H9 (cell line): ENCODE results near the gene TGOLN2. TPM values are rescaled to one million over a fixed set of nuclear protein-coding genes. Genes with fewer than 3 reads are reported as not detected.

Experiments
- DNase-seq: peaks from one replicate; pipeline ENCODE4 v3.0.0-alpha.2; 2017
- H2AFZ ChIP-seq: one replicate; pipeline ENCODE4 v1.6.1; 2013; ENCODE audit warnings: mild to moderate bottlenecking, low read length, control low read depth, moderate library complexity
- H2AK5ac ChIP-seq: 2 replicates; pipeline ENCODE4 v1.6.1; 2013; ENCODE audit warnings: low read length, control low read depth, mixed read lengths; ENCODE audit not compliant: insufficient read length
- H2BK120ac ChIP-seq: one replicate; pipeline ENCODE4 v1.6.1; 2013; ENCODE audit warnings: low read depth, mild to moderate bottlenecking, low read length, control low read depth, inconsistent platforms; ENCODE audit not compliant: poor library complexity, severe bottlenecking
- H2BK12ac ChIP-seq: 2 replicates; pipeline ENCODE4 v1.6.1; 2013; ENCODE audit warnings: low read length, control low read depth, mixed read lengths, low read depth; ENCODE audit not compliant: insufficient read length
- H2BK15ac ChIP-seq: 2 replicates; pipeline ENCODE4 v1.6.1; 2013; ENCODE audit warnings: low read depth, low read length, control low read depth
- H2BK20ac ChIP-seq: one replicate; pipeline ENCODE4 v1.6.1; 2013; ENCODE audit warnings: low read depth, mild to moderate bottlenecking, low read length, control low read depth, inconsistent platforms; ENCODE audit not compliant: poor library complexity, severe bottlenecking
- H2BK5ac ChIP-seq: 2 replicates; pipeline ENCODE4 v1.6.1; 2013; ENCODE audit warnings: low read length, control low read depth, mixed read lengths; ENCODE audit not compliant: insufficient read length
- H3K14ac ChIP-seq: 2 replicates; pipeline ENCODE4 v1.6.1; 2013; ENCODE audit warnings: low read length, control low read depth; ENCODE audit not compliant: insufficient read depth
- H3K18ac ChIP-seq: 2 replicates; pipeline ENCODE4 v1.6.1; 2013; ENCODE audit warnings: low read depth, mild to moderate bottlenecking, mixed read lengths, low read length, control low read depth; ENCODE audit not compliant: insufficient read length
- H3K23ac ChIP-seq: 2 replicates; pipeline ENCODE4 v1.6.1; 2013; ENCODE audit warnings: low read length, control low read depth, mixed read lengths, low read depth; ENCODE audit not compliant: insufficient read length
- H3K23me2 ChIP-seq: 2 replicates; pipeline ENCODE4 v1.6.1; 2013; ENCODE audit warnings: low read depth, mild to moderate bottlenecking, mixed read lengths, low read length, control low read depth; ENCODE audit not compliant: insufficient read length, poor library complexity, severe bottlenecking
- H3K27ac ChIP-seq: 2 replicates; pipeline ENCODE4 v1.5.1; 2013; ENCODE audit warnings: low read length, control low read depth, mixed read lengths, low read depth; ENCODE audit not compliant: insufficient read length
- H3K27me3 ChIP-seq: 2 replicates; pipeline ENCODE4 v1.6.1; 2013; ENCODE audit warnings: low read length, control low read depth, inconsistent platforms; ENCODE audit not compliant: insufficient read depth
- H3K4ac ChIP-seq: 2 replicates; pipeline ENCODE4 v1.6.1; 2013; ENCODE audit warnings: low read depth, mild to moderate bottlenecking, control low read depth, inconsistent platforms, low read length, moderate library complexity
- H3K4me1 ChIP-seq: 2 replicates; pipeline ENCODE4 v1.6.1; 2013; ENCODE audit warnings: low read length, control low read depth, inconsistent platforms; ENCODE audit not compliant: insufficient read depth
- H3K4me2 ChIP-seq: 2 replicates; pipeline ENCODE4 v1.6.1; 2013; ENCODE audit warnings: low read length, control low read depth, mixed read lengths; ENCODE audit not compliant: insufficient read length, insufficient read depth
- H3K56ac ChIP-seq: 2 replicates; pipeline ENCODE4 v1.6.1; 2013; ENCODE audit warnings: low read depth, mild to moderate bottlenecking, mixed read lengths, low read length, control low read depth; ENCODE audit not compliant: insufficient read length
- H3K79me1 ChIP-seq: 2 replicates; pipeline ENCODE4 v1.6.1; 2013; ENCODE audit warnings: low read depth, mild to moderate bottlenecking, moderate library complexity, low read length, control low read depth, inconsistent platforms; ENCODE audit not compliant: insufficient read depth, poor library complexity, severe bottlenecking
- H3K79me2 ChIP-seq: 2 replicates; pipeline ENCODE4 v1.6.1; 2013; ENCODE audit warnings: low read length, control low read depth, inconsistent platforms; ENCODE audit not compliant: insufficient read depth
- H3K9ac ChIP-seq: 2 replicates; pipeline ENCODE4 v1.6.1; 2013; ENCODE audit warnings: low read length, control low read depth, mixed read lengths; ENCODE audit not compliant: insufficient read length; ENCODE audit errors: extremely low read depth
- H3K9me3 ChIP-seq: one replicate; pipeline ENCODE4 v1.6.1; 2013; ENCODE audit warnings: low read depth, low read length, inconsistent platforms; ENCODE audit not compliant: control insufficient read depth
- H3T11ph ChIP-seq: one replicate; pipeline ENCODE4 v1.6.1; 2013; ENCODE audit warnings: mild to moderate bottlenecking, low read length, control low read depth, inconsistent platforms
- H4K20me1 ChIP-seq: one replicate; pipeline ENCODE4 v1.6.1; 2013; ENCODE audit not compliant: control insufficient read depth, insufficient read length, insufficient read depth
- H4K5ac ChIP-seq: 2 replicates; pipeline ENCODE4 v1.6.1; 2013; ENCODE audit warnings: low read depth, mild to moderate bottlenecking, mixed read lengths, low read length, control low read depth; ENCODE audit not compliant: insufficient read length
- H4K8ac ChIP-seq: replicated peaks from 2 replicates; pipeline ENCODE4 v1.6.1; 2013; ENCODE audit warnings: low read length, control low read depth, mixed read lengths, low read depth; ENCODE audit not compliant: insufficient read length
- H4K91ac ChIP-seq: 2 replicates; pipeline ENCODE4 v1.6.1; 2013; ENCODE audit warnings: low read depth, mild to moderate bottlenecking, moderate library complexity, mixed read lengths, low read length, control low read depth; ENCODE audit not compliant: insufficient read length
- H3K27ac Mint-ChIP-seq, 3 experiments: 2 replicates in 2 of 3; 3 replicates in 1 of 3; pipeline ENCODE4 v1.8.0; 2020 to 2021; ENCODE audit warnings: mixed read lengths in 3 of 3, mild to moderate bottlenecking in 1 of 3, moderate library complexity in 1 of 3
- H3K27me3 Mint-ChIP-seq: 2 replicates; pipeline ENCODE4 v1.8.0; 2021; ENCODE audit warnings: low read depth, mild to moderate bottlenecking, moderate library complexity, mixed read lengths
- H3K36me3 Mint-ChIP-seq, 3 experiments: 2 replicates in 2 of 3; 3 replicates in 1 of 3; pipeline ENCODE4 v1.8.0; 2020 to 2021; ENCODE audit warnings: low read depth in 3 of 3, mixed read lengths in 3 of 3; ENCODE audit not compliant: insufficient read depth in 1 of 3
- H3K4me1 Mint-ChIP-seq, 2 experiments: 2 replicates each; pipeline ENCODE4 v1.8.0; 2020; ENCODE audit warnings: mixed read lengths in 2 of 2
- H3K4me3 Mint-ChIP-seq, 2 experiments: 2 replicates in 1 of 2; 3 replicates in 1 of 2; pipeline ENCODE4 v1.8.0; 2020 to 2021; ENCODE audit warnings: mild to moderate bottlenecking in 2 of 2, mixed read lengths in 2 of 2, moderate library complexity in 1 of 2
- H3K9me3 Mint-ChIP-seq, 2 experiments: 2 replicates in 1 of 2; 3 replicates in 1 of 2; pipeline ENCODE4 v1.8.0; 2020; ENCODE audit warnings: mild to moderate bottlenecking in 2 of 2, mixed read lengths in 2 of 2, moderate library complexity in 1 of 2
- CTCF ChIP-seq: fragments of 200-600 bp; sonication (generic); conservative IDR thresholded peaks from 3 replicates; pipeline ENCODE4 v1.8.0; 2021; ENCODE audit warnings: antibody characterized with exemption, mild to moderate bottlenecking
- WGBS: extraction: QIAGEN DNeasy Blood & Tissue Kit; methylation state at CpG from one replicate; pipeline ENCODE4 v1.1.7; 2013; ENCODE audit warnings: missing lambda C conversion rate, low lambda C conversion rate, mixed read lengths; ENCODE audit not compliant: insufficient read length; ENCODE audit errors: extremely low coverage; 5-methylcytosine and 5-hydroxymethylcytosine counted together
- total RNA-seq: library from RNA; stranded (reverse); gene quantifications from 2 replicates; pipeline ENCODE4 v1.2.1, GENCODE V29; 2021

TGOLN2 gene
- total RNA-seq, 1 experiment from 2014 or later: 47.8 TPM

- no peak overlapping the region for H4K8ac ChIP-seq
- no peak for TF ChIP-seq CTCF
- peaks cover 3% of the 10 kb centered on the region; the same call in 1 of the 2 replicates for H3K4me1 ChIP-seq
- no peaks in the 10 kb centered on the region for H3K79me1 ChIP-seq
- Mint-ChIP-seq H3K36me3 (peaks cover 20 to 43% (median 42%) of the 10 kb centered on the region in 3 experiments), H3K4me1 (peaks cover 25 to 28% of the 10 kb centered on the region in 2 experiments), H3K27ac (peak overlapping the region in 2 of 3 experiments; percentile 64 to 70; a peak in 3 of 7 replicates), H3K27me3 (no peaks in the 10 kb centered on the region), H3K9me3 (no peaks in the 10 kb centered on the region), H3K4me3 (no peak overlapping the region)
- H3K27ac ChIP-seq: no peak overlapping the region
- H3K79me2 ChIP-seq: no peaks in the 10 kb centered on the region
- H2BK5ac ChIP-seq: no peak overlapping the region
- H3K4ac ChIP-seq: no peak overlapping the region
- H3K56ac ChIP-seq: no peak overlapping the region
- no peak overlapping the region for H3K9ac ChIP-seq
- no peaks in the 10 kb centered on the region for H3K23me2 ChIP-seq
- no peak overlapping the region for H2BK12ac ChIP-seq
- H2AFZ ChIP-seq: no peak overlapping the region
- no peaks in the 10 kb centered on the region for H4K20me1 ChIP-seq
- no peak overlapping the region for H3K14ac ChIP-seq
- H3K18ac ChIP-seq: no peak overlapping the region
- no peak overlapping the region for H2BK20ac ChIP-seq
- H3K23ac ChIP-seq: no peak overlapping the region
- no peak overlapping the region for H2AK5ac ChIP-seq
- H3K9me3 ChIP-seq: no peaks in the 10 kb centered on the region
- H3K27me3 ChIP-seq: no peaks in the 10 kb centered on the region
- H4K5ac ChIP-seq: no peak overlapping the region
- H3K4me2 ChIP-seq: no peak overlapping the region
- H4K91ac ChIP-seq: no peak overlapping the region
- no peak overlapping the region for H2BK120ac ChIP-seq
- DNase-seq: no peak
- no peak overlapping the region for H3T11ph ChIP-seq
- no peak overlapping the region for H2BK15ac ChIP-seq
- WGBS: no CpG with 5 or more reads among the region's 8 CpGs
Observed at GRCh38 chr2:85283641-85284040, 44.1 kb downstream of the TGOLN2 start.
